IMR-90 (cell line): ENCODE measurements around the gene MYO1D. TPM values are rescaled to one million over a fixed set of nuclear protein-coding genes. Genes with fewer than 3 reads are reported as not detected.

ENCODE experiments used
- ATAC-seq: fragments of 200-7000 bp; cut with Tn5 transposase; 2 replicates; pipeline ENCODE4 v1.9.1; 2020; ENCODE audit warnings: low read depth, mild to moderate bottlenecking, moderate library complexity
- BruUV-seq: library from RNA; stranded (reverse); fragments of 400-500 nt; replicated peaks from 2 replicates; lab custom pipeline; 2021; lab: Mats Ljungman, UMichigan
- CTCF ChIA-PET: fragments of 300-600 bp; formaldehyde crosslinking; extraction: SDS; loops from one replicate; lab custom pipeline; 2021; ENCODE audit warnings: antibody characterized with exemption; lab: Yijun Ruan, JAX
- POLR2A ChIA-PET: fragments of 300-600 bp; sonication (Branson Sonifier 250); formaldehyde crosslinking; loops from one replicate; lab custom pipeline; 2022; ENCODE audit warnings: antibody characterized with exemption; ENCODE audit not compliant: unreplicated experiment; lab: Charles Lee
- DNase-seq: peaks from one replicate; pipeline ENCODE4 v3.0.0; 2013
- H2AFZ ChIP-seq: replicated peaks from 2 replicates; pipeline ENCODE3; 2013; ENCODE audit warnings: low read length, mild to moderate bottlenecking; ENCODE audit not compliant: poor library complexity
- H2AK5ac ChIP-seq: 2 replicates; pipeline ENCODE4 v1.6.1; 2013; ENCODE audit warnings: low read depth, low read length, inconsistent platforms
- H2AK9ac ChIP-seq: replicated peaks from 2 replicates; pipeline ENCODE3; 2013; ENCODE audit warnings: mild to moderate bottlenecking, low read depth, low read length, moderate library complexity; ENCODE audit not compliant: poor library complexity
- H2BK120ac ChIP-seq: 2 replicates; pipeline ENCODE4 v1.6.1; 2013; ENCODE audit warnings: low read depth, low read length, inconsistent platforms
- H2BK15ac ChIP-seq: 3 replicates; pipeline ENCODE4 v1.6.1; 2013; ENCODE audit warnings: low read depth, low read length, inconsistent platforms
- H2BK20ac ChIP-seq: 2 replicates; pipeline ENCODE4 v1.6.1; 2013; ENCODE audit warnings: low read depth, mild to moderate bottlenecking, inconsistent platforms, low read length, moderate library complexity
- H2BK5ac ChIP-seq: 2 replicates; pipeline ENCODE4 v1.6.1; 2013; ENCODE audit warnings: mild to moderate bottlenecking, low read depth, low read length, inconsistent platforms; ENCODE audit not compliant: poor library complexity, severe bottlenecking
- H3K14ac ChIP-seq: replicated peaks from 2 replicates; pipeline ENCODE4 v1.6.1; 2013; ENCODE audit warnings: low read depth, low read length, inconsistent platforms
- H3K18ac ChIP-seq: 2 replicates; pipeline ENCODE4 v1.6.1; 2013; ENCODE audit warnings: low read depth, low read length, control low read depth
- H3K23ac ChIP-seq: 2 replicates; pipeline ENCODE4 v1.6.1; 2013; ENCODE audit warnings: low read depth, low read length, inconsistent platforms
- H3K27ac ChIP-seq: 2 replicates; pipeline ENCODE4 v1.5.1; 2013; ENCODE audit warnings: mild to moderate bottlenecking, control low read depth, low read length; ENCODE audit not compliant: insufficient read depth
- H3K27me3 ChIP-seq: 2 replicates; pipeline ENCODE4 v1.6.1; 2013; ENCODE audit warnings: low read length; ENCODE audit not compliant: control insufficient read depth, insufficient read depth
- H3K36me3 ChIP-seq: 2 replicates; pipeline ENCODE4 v1.6.1; 2013; ENCODE audit warnings: low read length, mixed read lengths; ENCODE audit not compliant: control insufficient read depth, insufficient read depth
- H3K4ac ChIP-seq: 2 replicates; pipeline ENCODE4 v1.6.1; 2013; ENCODE audit warnings: low read depth, low read length, inconsistent platforms
- H3K4me1 ChIP-seq: 2 replicates; pipeline ENCODE4 v1.6.1; 2013; ENCODE audit warnings: low read length, mixed read lengths; ENCODE audit not compliant: control insufficient read depth, insufficient read depth
- H3K4me2 ChIP-seq: 2 replicates; pipeline ENCODE4 v1.6.1; 2013; ENCODE audit warnings: low read depth, mild to moderate bottlenecking, control low read depth, low read length, moderate library complexity
- H3K4me3 ChIP-seq: 2 replicates; pipeline ENCODE4 v1.5.1; 2013; ENCODE audit warnings: low read depth, mild to moderate bottlenecking, control low read depth, low read length, moderate library complexity; ENCODE audit not compliant: insufficient read depth
- H3K56ac ChIP-seq: 2 replicates; pipeline ENCODE4 v1.6.1; 2013; ENCODE audit warnings: low read length, inconsistent platforms; ENCODE audit not compliant: insufficient read depth; ENCODE audit errors: extremely low read depth
- H3K79me1 ChIP-seq, 2 experiments: 2 replicates each; pipeline ENCODE4 v1.6.1; 2013; ENCODE audit warnings: low read length in 2 of 2, inconsistent platforms in 1 of 2, low read depth in 1 of 2
- H3K9ac ChIP-seq: 2 replicates; pipeline ENCODE4 v1.6.1; 2013; ENCODE audit warnings: low read depth, low read length, control low read depth
- H3K9me1 ChIP-seq: 2 replicates; pipeline ENCODE4 v1.6.1; 2013; ENCODE audit warnings: low read length, inconsistent platforms; ENCODE audit not compliant: insufficient read depth
- H3K9me3 ChIP-seq: 2 replicates; pipeline ENCODE4 v1.6.1; 2013; ENCODE audit warnings: low read length; ENCODE audit not compliant: control insufficient read depth, insufficient read depth
- H4K20me1 ChIP-seq: 2 replicates; pipeline ENCODE4 v1.6.1; 2013; ENCODE audit warnings: low read length, inconsistent platforms; ENCODE audit not compliant: insufficient read depth
- H4K5ac ChIP-seq: 2 replicates; pipeline ENCODE4 v1.6.1; 2013; ENCODE audit warnings: mild to moderate bottlenecking, low read depth, low read length, control low read depth
- H4K8ac ChIP-seq, 2 experiments: 2 replicates each; pipeline ENCODE4 v1.6.1; 2013; ENCODE audit warnings: low read depth in 2 of 2, low read length in 2 of 2, control low read depth in 1 of 2, inconsistent platforms in 1 of 2
- H4K91ac ChIP-seq: 2 replicates; pipeline ENCODE4 v1.6.1; 2013; ENCODE audit warnings: low read depth, low read length, inconsistent platforms; ENCODE audit not compliant: insufficient read depth
- CHD1 ChIP-seq: IDR thresholded peaks from 2 replicates; pipeline ENCODE4 v1.6.1; 2012; ENCODE audit warnings: low read depth, low read length, improper control_type of control experiment
- MAZ ChIP-seq: IDR thresholded peaks from 2 replicates; pipeline ENCODE4 v1.6.1; 2012; ENCODE audit warnings: low read depth, mild to moderate bottlenecking, low read length, improper control_type of control experiment, moderate library complexity, borderline replicate concordance
- MXI1 ChIP-seq: IDR thresholded peaks from 2 replicates; pipeline ENCODE4 v1.6.1; 2012; ENCODE audit warnings: low read depth, mild to moderate bottlenecking, low read length, moderate library complexity, borderline replicate concordance
- dilution Hi-C: fragments of 300-500 bp; cut with HindIII; formaldehyde crosslinking; loops from one replicate; pipeline ENCODE4 v1.14.3; 2018; ENCODE audit warnings: low sequenced_read_pairs; ENCODE audit not compliant: unreplicated experiment
- in situ Hi-C: fragments of 300-500 bp; cut with MboI; formaldehyde crosslinking; loops from 3 replicates; pipeline ENCODE4 v1.14.3; 2019; ENCODE audit warnings: low sequenced_read_pairs, inconsistent platforms, mixed read lengths
- intact Hi-C: fragments of 100-400 bp; cut with micrococcal nuclease; formaldehyde crosslinking; loops from 2 replicates; pipeline ENCODE4 v1.10.0; 2022
- polyA plus RNA-seq, 3 experiments: library from polyadenylated mRNA; depleted of rRNA; stranded (reverse); fragments of >200 nt; gene quantifications; 2 replicates each; pipeline ENCODE4 v1.2.3, GENCODE V29; 2012; ENCODE audit warnings: low replicate concordance in 1 of 3
- total RNA-seq: library from RNA; depleted of rRNA; stranded (reverse); fragments of >200 nt; gene quantifications from 2 replicates; pipeline ENCODE4 v1.2.3, GENCODE V29; 2012

MYO1D gene
- total and polyA plus RNA-seq, 2 of the 4 experiments (the other 2 are of a cell fraction), result 0.63 to 0.90 TPM

DNA sequence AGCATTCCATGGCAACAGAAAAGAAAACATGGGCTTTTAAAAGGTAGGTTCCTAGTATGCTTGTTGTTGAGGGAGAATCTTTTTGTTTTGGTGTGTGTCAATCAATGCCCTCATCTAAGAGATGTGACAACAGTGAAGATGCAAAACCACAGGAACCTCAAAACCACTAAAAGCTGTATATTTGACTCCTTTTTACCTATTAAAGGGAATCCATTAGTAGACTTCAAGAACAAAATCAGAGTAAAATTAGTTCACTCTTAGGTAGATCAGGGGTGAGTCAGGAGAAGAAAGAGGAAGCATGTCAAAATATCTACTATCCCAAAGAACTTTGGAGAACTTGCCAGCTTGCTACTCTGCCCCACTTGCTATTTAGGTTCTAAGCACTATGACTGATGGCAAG lies 301.1 kb downstream of the MYO1D start:
- no peak overlapping the region for H2BK5ac ChIP-seq
- H3K27me3 ChIP-seq, result peaks cover 8% of the 10 kb centered on the region
- no peaks in the 10 kb centered on the region for H3K9me3 ChIP-seq
- no peak overlapping the region for H3K4ac ChIP-seq
- H2BK120ac ChIP-seq, result no peak overlapping the region
- H4K91ac ChIP-seq, result no peak overlapping the region
- no peak overlapping the region for H3K56ac ChIP-seq
- no peak overlapping the region for H3K4me2 ChIP-seq
- H4K5ac ChIP-seq, result no peak overlapping the region
- no peak overlapping the region for H2AFZ ChIP-seq
- no peak overlapping the region for H3K18ac ChIP-seq
- DNase-seq (no peak), ATAC-seq (no peak)
- no peaks in the 10 kb centered on the region for H3K4me1 ChIP-seq
- no peak overlapping the region for H3K14ac ChIP-seq
- no peak overlapping the region for H2AK5ac ChIP-seq
- no TSS peak for BruUV-seq
- no peak overlapping the region for H3K4me3 ChIP-seq
- in situ Hi-C loops (no loop called here), dilution Hi-C loops (no loop called here), intact Hi-C loops (no loop called here)
- H2BK20ac ChIP-seq, result no peak overlapping the region
- H3K23ac ChIP-seq, result no peak overlapping the region
- H2AK9ac ChIP-seq, result no peak overlapping the region
- H3K27ac ChIP-seq, result no peak overlapping the region
- no peak overlapping the region for H4K8ac ChIP-seq
- H4K20me1 ChIP-seq, result no peaks in the 10 kb centered on the region
- no peaks in the 10 kb centered on the region for H3K36me3 ChIP-seq
- H3K9me1 ChIP-seq, result no peaks in the 10 kb centered on the region
- CTCF ChIA-PET, result no interaction called here
- H2BK15ac ChIP-seq, result no peak overlapping the region
- TF ChIP-seq MXI1 (no peak), CHD1 (no peak), MAZ (no peak)
- POLR2A ChIA-PET, result no interaction called here
- no peaks in the 10 kb centered on the region for H3K79me1 ChIP-seq
- no peak overlapping the region for H3K9ac ChIP-seq
